Inflammatory macrophage (primary cell): ENCODE results near the gene MDH2.
A peak's percentile ranks its signal among the peaks of the same experiment; 100 is the strongest.
"Not testable (repeated sequence)": the region's sequence is repeated elsewhere in the genome, so short reads cannot be mapped to it uniquely, and the experiment has no call there.

Source experiments
- DNase-seq, 2 donors: peaks; one replicate each; pipeline ENCODE4 v3.0.0-alpha.2; 2020 to 2022
- total RNA-seq, 18 experiments: gene quantifications; one replicate each; lab custom pipeline; 2026; ENCODE audit warnings: mixed read lengths in 6 of 18, inconsistent platforms in 2 of 18; lab: John Stamatoyannopoulos, UW

The MDH2 gene, protein sequence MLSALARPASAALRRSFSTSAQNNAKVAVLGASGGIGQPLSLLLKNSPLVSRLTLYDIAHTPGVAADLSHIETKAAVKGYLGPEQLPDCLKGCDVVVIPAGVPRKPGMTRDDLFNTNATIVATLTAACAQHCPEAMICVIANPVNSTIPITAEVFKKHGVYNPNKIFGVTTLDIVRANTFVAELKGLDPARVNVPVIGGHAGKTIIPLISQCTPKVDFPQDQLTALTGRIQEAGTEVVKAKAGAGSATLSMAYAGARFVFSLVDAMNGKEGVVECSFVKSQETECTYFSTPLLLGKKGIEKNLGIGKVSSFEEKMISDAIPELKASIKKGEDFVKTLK
- 70.9 to 152 (median 113) reads per million in 18 experiments for total RNA-seq

- DNase-seq, result peak; percentile 98
Observed at GRCh38 chr7:76047811-76048667, at the start of gene MDH2, which contains the start of gene STYXL1. Gene MDH2 (plus strand): TSS chr7:76048106. CDS start chr7:76048161, 55 bp downstream. Gene STYXL1 (minus strand): TSS chr7:76048000. CDS start chr7:76030523, 17,477 bp downstream.

- no peak for DNase-seq
Observed at GRCh38 chr7:76000566-76000965, 47.3 kb upstream of the MDH2 start.

DNA sequence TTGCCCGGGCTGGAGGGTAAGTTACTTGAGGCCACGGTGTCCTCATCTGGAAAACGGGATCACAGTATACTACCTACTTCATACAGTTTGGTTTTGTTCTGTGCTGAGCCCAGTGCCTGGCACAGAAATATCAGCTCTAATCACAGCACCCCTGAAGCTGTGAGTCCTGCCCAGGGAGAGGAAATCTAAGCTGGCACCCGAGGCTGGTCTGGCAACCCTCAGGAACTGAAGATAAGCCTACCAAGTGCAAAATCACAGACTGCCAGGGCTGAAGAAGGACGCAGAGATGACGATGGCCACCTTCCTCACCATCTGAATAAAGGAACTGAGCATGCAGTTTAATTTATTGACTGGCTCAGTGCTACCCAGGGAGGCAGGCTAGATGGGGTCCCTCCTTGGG, 45.8 kb upstream of the MDH2 start:
- DNase-seq, result no peak

DNA sequence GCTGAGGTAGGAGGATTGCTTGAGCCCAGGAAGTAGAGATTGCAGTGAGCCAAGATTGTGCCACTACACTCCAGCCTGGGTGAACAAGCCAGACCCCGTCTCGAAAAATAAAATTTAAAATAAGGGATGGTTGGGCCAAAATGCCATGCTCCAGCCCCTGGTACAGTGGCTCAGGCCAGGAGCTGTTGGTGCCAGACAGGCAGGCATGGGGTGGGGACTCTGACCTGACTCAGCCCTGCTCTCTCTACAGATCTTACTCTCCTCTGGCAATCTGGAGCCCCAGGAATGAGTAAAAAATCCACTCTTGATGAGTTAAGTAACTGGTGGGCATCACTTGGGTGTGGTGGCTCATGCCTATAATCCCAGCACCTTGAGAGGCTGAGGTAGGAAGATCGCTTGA, 45.1 kb upstream of the MDH2 start:
- no peak for DNase-seq

GRCh38 chr7:76003351-76003750, 44.6 kb upstream of the MDH2 start:
- DNase-seq, result no peak

DNA sequence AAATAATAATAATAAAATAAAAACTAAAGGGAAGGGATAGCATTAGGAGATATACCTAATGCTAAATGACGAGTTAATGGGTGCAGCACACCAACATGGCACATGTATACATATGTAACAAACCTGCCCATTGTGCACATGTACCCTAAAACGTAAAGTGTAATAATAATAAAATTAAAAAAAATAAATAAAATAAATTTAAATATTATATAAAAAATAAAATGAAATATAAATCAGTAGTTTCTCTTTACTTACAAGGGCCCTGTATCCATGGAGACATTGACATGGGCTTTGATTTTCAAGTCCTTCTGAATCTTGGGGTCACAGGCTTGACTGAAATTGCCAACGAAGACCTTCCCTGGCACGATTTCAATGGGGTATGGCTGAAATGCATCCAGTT, 42.9 kb upstream of the MDH2 start:
- not testable (repeated sequence) for DNase-seq

- DNase-seq, result no peak
Observed at GRCh38 chr7:76008156-76008687, 39.7 kb upstream of the MDH2 start.

DNA sequence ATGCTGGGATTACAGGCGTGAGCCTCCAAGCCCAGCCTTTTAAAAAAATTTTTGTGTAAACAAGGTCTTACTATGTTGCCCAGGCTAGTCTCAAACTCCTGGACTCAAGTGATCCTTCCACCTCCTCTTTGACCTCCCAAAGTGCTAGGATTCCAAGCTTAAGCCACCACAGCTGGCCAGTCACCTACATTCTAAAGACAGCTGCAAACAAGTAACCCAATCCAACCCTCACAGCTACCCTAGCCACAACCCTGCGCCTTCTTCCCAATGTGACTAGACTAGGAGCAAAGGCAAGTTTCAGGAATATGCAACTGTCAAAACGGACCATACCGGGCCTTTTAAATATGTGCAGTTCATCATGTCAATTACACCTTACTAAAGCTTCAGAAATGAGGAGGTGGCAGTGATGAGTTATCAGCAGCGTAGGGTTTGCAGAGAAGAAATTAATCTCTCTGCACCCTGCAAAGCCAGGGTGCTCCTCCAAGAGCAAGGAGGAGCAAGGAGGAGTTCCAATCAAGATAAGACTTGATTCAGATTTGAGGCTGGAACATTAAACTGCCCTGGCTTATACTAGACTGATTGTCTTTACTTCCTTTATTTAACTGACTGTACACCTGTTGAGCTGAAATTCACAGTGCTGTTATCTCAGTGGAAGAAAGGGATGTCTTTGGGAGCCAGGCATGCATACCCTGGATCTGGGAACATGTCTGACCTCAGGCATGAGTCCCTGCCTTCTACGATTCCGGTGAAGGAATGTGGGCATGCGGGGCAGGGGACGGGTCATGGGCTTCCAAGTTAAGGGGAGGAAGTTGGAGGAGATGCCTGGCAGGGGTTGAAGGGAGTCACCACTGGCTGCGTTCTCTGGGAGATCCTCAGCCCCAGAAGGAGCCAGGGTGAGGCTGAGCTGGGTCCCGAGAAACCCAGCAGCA, 38.0 kb upstream of the MDH2 start:
- no peak for DNase-seq

DNA sequence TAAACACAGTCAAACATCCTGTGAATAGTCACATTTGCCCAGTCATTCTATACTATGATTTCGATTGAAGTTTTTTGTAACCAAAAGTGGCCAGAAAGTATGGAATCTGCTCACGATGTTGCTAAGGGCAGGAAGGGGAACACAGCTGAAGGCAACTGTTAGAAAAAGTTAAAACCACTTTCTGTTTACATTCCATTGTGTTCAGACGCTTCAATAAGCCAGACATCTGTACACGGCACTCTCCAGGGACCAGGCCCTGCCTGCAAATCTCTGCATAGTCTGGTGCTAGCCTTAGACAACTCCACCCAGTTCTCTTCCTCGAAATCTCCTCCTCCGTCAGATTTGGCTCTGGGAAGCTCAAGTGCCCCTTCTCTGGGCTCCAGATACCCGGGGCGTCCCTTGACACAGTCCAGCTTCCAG, 36.5 kb upstream of the MDH2 start:
- DNase-seq, result no peak

- DNase-seq, result no peak
Observed at GRCh38 chr7:76016191-76016947, 31.5 kb upstream of the MDH2 start.

- DNase-seq, result not testable (repeated sequence)
Observed at GRCh38 chr7:76018520-76018919, 29.4 kb upstream of the MDH2 start.

- peak; percentile 72 to 76 for DNase-seq
Observed at GRCh38 chr7:76020031-76020714, 27.7 kb upstream of the MDH2 start.

DNA sequence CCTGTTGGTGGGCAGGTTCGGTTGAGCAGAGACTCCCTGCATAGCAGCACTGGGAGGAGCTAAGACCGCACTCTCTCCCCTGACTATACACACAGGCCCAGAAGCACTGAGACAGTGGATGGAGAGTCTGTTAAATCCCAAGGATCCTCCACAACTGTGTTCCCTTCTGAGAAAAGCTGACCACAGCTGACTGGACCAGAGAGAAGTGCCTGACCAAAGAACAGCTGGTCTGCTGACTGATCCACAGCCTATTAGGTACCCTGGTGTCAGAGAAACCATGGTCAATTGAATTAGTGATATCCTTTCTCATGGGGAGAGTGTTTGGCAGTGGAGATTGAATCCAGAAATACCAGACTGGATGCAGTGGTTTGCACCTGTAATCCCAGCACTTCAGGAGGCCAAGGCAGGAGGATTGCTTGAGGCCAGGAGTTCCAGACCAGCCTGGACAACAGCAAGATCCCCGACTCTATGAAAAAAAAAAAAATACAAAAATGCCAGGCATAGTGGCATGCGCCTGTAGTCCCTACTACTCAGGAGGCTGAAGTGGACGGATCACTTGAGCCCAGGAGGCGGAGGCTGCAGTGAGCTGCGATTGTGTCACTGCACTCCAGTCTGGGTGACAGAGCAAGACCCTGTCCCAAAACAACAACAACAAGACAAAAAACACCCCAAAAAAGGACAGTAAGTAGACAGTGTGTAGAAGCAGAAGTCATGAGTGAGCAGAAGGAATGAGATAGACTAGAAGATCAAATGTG, 25.7 kb upstream of the MDH2 start:
- peak in 1 of 2 donors; percentile 24 for DNase-seq

- DNase-seq, result peak; percentile 86 to 91
Observed at GRCh38 chr7:76023002-76023401, 24.9 kb upstream of the MDH2 start.

GRCh38 chr7:76029682-76030081, 18.2 kb upstream of the MDH2 start:
- not testable (repeated sequence) for DNase-seq

DNA sequence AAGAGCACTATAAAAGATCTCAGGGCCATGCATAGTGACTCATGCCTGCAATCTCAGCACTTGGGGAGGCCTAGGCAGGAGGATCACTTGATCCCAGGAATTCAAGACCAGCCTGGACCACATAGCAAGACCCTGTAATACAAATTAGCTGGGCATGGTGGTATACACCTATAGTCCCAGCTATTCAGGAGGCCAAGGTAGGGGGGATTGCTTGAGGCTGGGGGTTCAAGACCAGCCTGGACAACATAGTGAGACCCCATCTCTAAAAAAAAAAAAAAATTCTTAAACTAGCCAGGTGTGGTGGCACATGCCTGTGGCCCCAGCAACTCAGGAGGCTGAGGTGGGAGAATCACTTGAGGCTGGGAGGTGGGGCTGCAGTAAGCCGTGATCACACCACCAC, 15.9 kb upstream of the MDH2 start:
- no peak for DNase-seq

- no peak for DNase-seq
Observed at GRCh38 chr7:76037310-76037709, 10.6 kb upstream of the MDH2 start.

DNA sequence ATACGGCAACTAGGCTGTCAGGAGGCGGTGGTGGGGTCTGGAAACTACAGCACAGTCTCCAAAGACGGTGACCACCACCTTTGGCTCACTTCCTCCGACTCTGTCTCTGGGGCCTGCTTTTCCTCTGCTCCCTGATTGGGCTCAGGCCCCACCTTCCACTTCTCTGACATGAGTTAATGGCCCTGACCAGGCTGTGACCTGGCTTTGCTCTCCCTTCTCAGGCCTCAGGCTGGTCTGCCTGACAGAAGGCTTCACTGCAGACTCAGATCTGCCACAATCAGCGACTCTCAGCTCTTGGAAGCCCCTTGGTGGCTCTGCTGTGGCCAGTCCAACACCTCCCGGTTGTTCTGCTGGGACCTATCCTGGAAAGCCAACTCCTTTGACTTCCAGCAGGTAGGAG, 7.8 kb upstream of the MDH2 start:
- no peak for DNase-seq

- DNase-seq, result peak; percentile 41 to 69
Observed at GRCh38 chr7:76044375-76044865, 3.5 kb upstream of the MDH2 start.

DNA sequence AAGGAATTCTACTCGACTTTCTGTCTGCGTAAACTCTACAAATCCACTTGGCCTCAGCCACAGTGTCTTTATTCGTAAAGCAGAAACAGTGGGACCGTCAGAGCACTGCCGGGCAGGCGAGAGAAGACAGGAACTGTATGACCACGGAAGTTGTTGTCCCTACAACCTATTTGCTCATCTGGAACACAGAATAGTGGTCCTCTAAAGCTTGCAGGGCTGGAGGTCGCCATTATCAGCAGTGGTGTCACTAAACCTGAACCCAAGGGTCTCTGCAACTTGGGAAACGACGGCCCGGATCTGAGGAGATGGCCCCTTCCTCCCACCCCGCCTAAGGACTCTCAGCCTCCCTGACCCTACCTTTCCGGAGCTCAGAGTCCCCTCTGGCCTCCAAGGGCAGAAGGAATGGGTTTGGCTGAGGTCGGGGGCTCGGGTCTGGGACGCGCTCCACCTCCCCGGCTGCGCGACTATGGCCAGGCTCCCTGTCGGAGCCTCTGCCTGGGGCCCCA, 548 bp upstream of the MDH2 start:
- peak; percentile 25 to 56 for DNase-seq
